ENCODE measurements around the gene SERPINB8. TPM values are rescaled to one million over a fixed set of nuclear protein-coding genes. Genes with fewer than 3 reads are reported as not detected.

SERPINB8 gene
- total and polyA plus RNA-seq, 2 donors (not counting 1 experiment from before 2014, with no cell fraction given): 14.4 to 22.1 TPM

- intact Hi-C loops (cut with micrococcal nuclease): no loop called here
- H3K79me2 ChIP-seq (ENCODE audit: control insufficient read depth, insufficient read depth, low read length): no peaks in the 10 kb centered on the region
- no peak for TF ChIP-seq CTCF (IDR thresholded peaks at IDR 0.05)
These were observed 32.7 kb downstream of the SERPINB8 start for GRCh38 chr18:64002581-64002980.

GRCh38 chr18:64009305-64009704 is 39.4 kb downstream of the SERPINB8 start:
- no peaks in the 10 kb centered on the region for H3K79me2 ChIP-seq (ENCODE audit: control insufficient read depth, insufficient read depth, low read length)
- ChIA-PET POLR2A (no interaction called here), CTCF (interaction anchor here (1.0 to 1.2 kb wide), 4 partner anchors 10 to 31 kb away, joined by 3 to 4 read pairs (median 3); no protein-coding TSS in a partner anchor)
- WGBS (ENCODE audit: insufficient coverage): 100% methylated on average over 1 of the region's 3 CpGs
- no peak overlapping the region for H3K4me3 ChIP-seq (ENCODE audit: control extremely low read depth in 1 of 5, extremely low read depth in 1 of 5, insufficient read depth in 1 of 5, low read depth in 2 of 5, low read length in 4 of 5)
- no peaks in the 10 kb centered on the region for H3K27me3 ChIP-seq (replicated peaks in 1 of 4; ENCODE audit: control extremely low read depth in 1 of 4, control insufficient read depth in 3 of 4, insufficient read depth in 4 of 4, low read length in 3 of 4)
- H3K36me3 ChIP-seq (replicated peaks in 1 of 2; ENCODE audit: control extremely low read depth in 1 of 2, control insufficient read depth in 1 of 2, extremely low read depth in 1 of 2, insufficient read depth in 2 of 2, low read length in 1 of 2): no peaks in the 10 kb centered on the region
- no peaks in the 10 kb centered on the region for H3K4me1 ChIP-seq (ENCODE audit: control insufficient read depth in 2 of 2, insufficient read depth in 2 of 2, low read length in 2 of 2)
- Mint-ChIP-seq H3K4me1 (no peaks in the 10 kb centered on the region), H3K27me3 (no peaks in the 10 kb centered on the region), H3K9me3 (ENCODE audit: insufficient read depth) (no peaks in the 10 kb centered on the region), H3K4me3 (no peak overlapping the region), H3K27ac (no peak overlapping the region)
- H3K4me2 ChIP-seq (replicated peaks; ENCODE audit: low read depth, low read length, poor library complexity, severe bottlenecking): no peak overlapping the region
- H2AFZ ChIP-seq (ENCODE audit: insufficient read depth, low read depth, low read length, poor library complexity, severe bottlenecking): no peak overlapping the region
- intact Hi-C loops (cut with micrococcal nuclease): no loop called here
- DNase-seq (no peak), ATAC-seq (ENCODE audit: low read depth) (no peak)
- no peak overlapping the region for H3K9ac ChIP-seq (ENCODE audit: low read length)
- no peak overlapping the region for H3K27ac ChIP-seq (ENCODE audit: low read length in 2 of 2)
- TF ChIP-seq CTCF (IDR thresholded peaks at IDR 0.05) (no peak), EZH2 (IDR thresholded peaks at IDR 0.05; ENCODE audit: borderline replicate concordance, insufficient read depth, low read depth, low read length, poor library complexity, severe bottlenecking) (no peak)
- no peaks in the 10 kb centered on the region for H4K20me1 ChIP-seq (ENCODE audit: control insufficient read depth, insufficient read depth, low read length, poor library complexity, severe bottlenecking)
- H3K9me3 ChIP-seq (ENCODE audit: control extremely low read depth in 1 of 3, control insufficient read depth in 2 of 3, insufficient read depth in 1 of 3, low read length in 2 of 3): peaks cover 0 to 1% (median 0%) of the 10 kb centered on the region in 3 donors

More at GRCh38 chr18:64002581-64002980, 32.7 kb downstream of the SERPINB8 start:
- no peak overlapping the region for H3K9ac ChIP-seq (ENCODE audit: low read length)
- no peak overlapping the region for H2AFZ ChIP-seq (ENCODE audit: insufficient read depth, low read depth, low read length, poor library complexity, severe bottlenecking)
- 58% methylated on average over 41 of the region's 41 CpGs for WGBS (ENCODE audit: insufficient coverage)
- POLR2A ChIA-PET: no interaction called here
- Mint-ChIP-seq H3K4me1 (no peaks in the 10 kb centered on the region), H3K9me3 (ENCODE audit: insufficient read depth) (no peaks in the 10 kb centered on the region), H3K27me3 (peaks cover 9% of the 10 kb centered on the region), H3K27ac (no peak overlapping the region), H3K4me3 (no peak overlapping the region)
- H3K4me2 ChIP-seq (replicated peaks; ENCODE audit: low read depth, low read length, poor library complexity, severe bottlenecking): no peak overlapping the region
- peaks cover 0 to 3% (median 0%) of the 10 kb centered on the region in 4 experiments for H3K27me3 ChIP-seq (replicated peaks in 1 of 4; ENCODE audit: control extremely low read depth in 1 of 4, control insufficient read depth in 3 of 4, insufficient read depth in 4 of 4, low read length in 3 of 4)
- H4K20me1 ChIP-seq (ENCODE audit: control insufficient read depth, insufficient read depth, low read length, poor library complexity, severe bottlenecking): no peaks in the 10 kb centered on the region
- H3K4me1 ChIP-seq (ENCODE audit: control insufficient read depth in 2 of 2, insufficient read depth in 2 of 2, low read length in 2 of 2): no peaks in the 10 kb centered on the region
- H3K9me3 ChIP-seq (ENCODE audit: control extremely low read depth in 1 of 3, control insufficient read depth in 2 of 3, insufficient read depth in 1 of 3, low read length in 2 of 3): peaks cover 0 to 10% (median 1%) of the 10 kb centered on the region in 3 donors
- no peak overlapping the region for H3K4me3 ChIP-seq (ENCODE audit: control extremely low read depth in 1 of 5, extremely low read depth in 1 of 5, insufficient read depth in 1 of 5, low read depth in 2 of 5, low read length in 4 of 5)
- DNase-seq (no peak), ATAC-seq (ENCODE audit: low read depth) (no peak)
- H3K27ac ChIP-seq (ENCODE audit: low read length in 2 of 2): no peak overlapping the region
- no peaks in the 10 kb centered on the region for H3K36me3 ChIP-seq (replicated peaks in 1 of 2; ENCODE audit: control extremely low read depth in 1 of 2, control insufficient read depth in 1 of 2, extremely low read depth in 1 of 2, insufficient read depth in 2 of 2, low read length in 1 of 2)
- CTCF ChIA-PET: no interaction called here
